GM19238 (cell line): Measurements from ENCODE around the gene GFRA1.

Experiments
- DNase-seq: peaks from one replicate; pipeline ENCODE4 v3.0.0; 2011; ENCODE audit warnings: low spot score; ENCODE audit not compliant: insufficient read length

The GFRA1 gene

GRCh38 chr10:116132780-116133399, 140.1 kb downstream of the GFRA1 start:
- DNase-seq = no peak

GRCh38 chr10:116130006-116130405, 143.0 kb downstream of the GFRA1 start:
- DNase-seq = no peak

GRCh38 chr10:116126954-116127695, 145.9 kb downstream of the GFRA1 start:
- no peak for DNase-seq

- no peak for DNase-seq
Observed at GRCh38 chr10:116126239-116126638, 146.8 kb downstream of the GFRA1 start.

GRCh38 chr10:116125180-116125579, 147.8 kb downstream of the GFRA1 start:
- no peak for DNase-seq

- DNase-seq = no peak
Observed at GRCh38 chr10:116124777-116125176, 148.2 kb downstream of the GFRA1 start.

GRCh38 chr10:116122664-116123063, 150.3 kb downstream of the GFRA1 start:
- DNase-seq = no peak

GRCh38 chr10:116121640-116122525, 151.1 kb downstream of the GFRA1 start:
- no peak for DNase-seq

GRCh38 chr10:116120688-116121455, 152.1 kb downstream of the GFRA1 start:
- DNase-seq = no peak

GRCh38 chr10:116118847-116119246, 154.2 kb downstream of the GFRA1 start:
- no peak for DNase-seq

GRCh38 chr10:116115797-116116196, 157.2 kb downstream of the GFRA1 start:
- DNase-seq = no peak

GRCh38 chr10:116115036-116115641, 157.9 kb downstream of the GFRA1 start:
- no peak for DNase-seq

- no peak for DNase-seq
Observed at GRCh38 chr10:116113721-116114501, 159.1 kb downstream of the GFRA1 start.

- DNase-seq = no peak
Observed at GRCh38 chr10:116112232-116113231, 160.5 kb downstream of the GFRA1 start.

GRCh38 chr10:116111483-116112095, 161.4 kb downstream of the GFRA1 start:
- DNase-seq = no peak

GRCh38 chr10:116110736-116111135, 162.3 kb downstream of the GFRA1 start:
- no peak for DNase-seq

GRCh38 chr10:116109881-116110280, 163.1 kb downstream of the GFRA1 start:
- no peak for DNase-seq

- no peak for DNase-seq
Observed at GRCh38 chr10:116109481-116109880, 163.5 kb downstream of the GFRA1 start.
